Measurements from ENCODE around the gene HUNK. TPM values are rescaled to one million over a fixed set of nuclear protein-coding genes. Genes with fewer than 3 reads are reported as not detected.
A peak's percentile ranks its signal among the peaks of the same experiment; 100 is the strongest.

The HUNK gene
- total and polyA plus RNA-seq, 2 experiments from 2014 or later: 1.6 to 5.1 TPM

- DNase-seq (ENCODE audit: low spot score) (no peak), ATAC-seq (peak; percentile 9; the same call in 2 of the 3 replicates)
- peaks cover 9% of the 10 kb centered on the region; the same call in 2 of the 3 replicates for H3K36me3 Mint-ChIP-seq (ENCODE audit: low read depth)
- H3K4me1 Mint-ChIP-seq: peaks cover 79% of the 10 kb centered on the region
- Histone ChIP-seq H3K9me2 (ENCODE audit: insufficient read depth) (peaks cover 4% of the 10 kb centered on the region; the same call in 1 of the 2 replicates), H3K27me3 (ENCODE audit: insufficient read depth) (no peaks in the 10 kb centered on the region), H3K4me3 (peak overlapping the region; percentile 34; the same call in 1 of the 2 replicates), H3K4me2 (peak overlapping the region; percentile 50), H3K4me1 (ENCODE audit: insufficient read depth) (peaks cover 60% of the 10 kb centered on the region), H3K36me3 (ENCODE audit: insufficient read depth) (no peaks in the 10 kb centered on the region), H2AFZ (no peak overlapping the region), H3K27ac (ENCODE audit: low read depth) (peak overlapping the region; percentile 90; the same call in 1 of the 2 replicates), H3K79me2 (replicated peaks; ENCODE audit: insufficient read depth) (peaks cover 5% of the 10 kb centered on the region; the same call in 1 of the 2 replicates), H3F3A (replicated peaks; ENCODE audit: low read depth) (peaks cover 10% of the 10 kb centered on the region), H4K20me1 (replicated peaks; ENCODE audit: insufficient read depth) (no peaks in the 10 kb centered on the region)
- no peak for TF ChIP-seq CTCF (conservative IDR thresholded peaks at IDR 0.05; ENCODE audit: low read depth in 2 of 2)
- no peak for TF ChIP-seq EZH2 (IDR thresholded peaks at IDR 0.05; ENCODE audit: low read depth, unreplicated experiment)
- TF ChIP-seq STAT1 (IDR thresholded peaks at IDR 0.05; ENCODE audit: unreplicated experiment): no peak
- TF ChIP-seq ZNF331 (CRISPR knock-in tag; IDR thresholded peaks at IDR 0.05; ENCODE audit: low read depth): no peak
- no peak for TF ChIP-seq EZH2phosphoT487 (IDR thresholded peaks at IDR 0.05; ENCODE audit: unreplicated experiment)
- TF ChIP-seq REST (IDR thresholded peaks at IDR 0.05; ENCODE audit: unreplicated experiment): no peak
- no peak for TF ChIP-seq ZNF462 (CRISPR knock-in tag; IDR thresholded peaks at IDR 0.05)
- no peak for TF ChIP-seq CREB1 (CRISPR knock-in tag; IDR thresholded peaks at IDR 0.05; ENCODE audit: low read depth)
- no peak for TF ChIP-seq JUNB (IDR thresholded peaks at IDR 0.05; ENCODE audit: unreplicated experiment)
- TF ChIP-seq ZNF114 (CRISPR knock-in tag; IDR thresholded peaks at IDR 0.05): no peak
- no peak for TF ChIP-seq POLR2AphosphoS5 (IDR thresholded peaks at IDR 0.05; ENCODE audit: low read depth)
- no peak for TF ChIP-seq ETS1 (IDR thresholded peaks at IDR 0.05)
- TF ChIP-seq NANOG (IDR thresholded peaks at IDR 0.05; ENCODE audit: borderline replicate concordance): no peak
- H3K27me3 Mint-ChIP-seq (ENCODE audit: insufficient read depth, low read depth, poor library complexity): peaks cover 21% of the 10 kb centered on the region
- peaks cover 4% of the 10 kb centered on the region; the same call in 1 of the 3 replicates for H3K9me3 Mint-ChIP-seq
- H3K4me3 Mint-ChIP-seq: peak overlapping the region; percentile 39
- H3K27ac Mint-ChIP-seq: no peak overlapping the region
These were observed 37.3 kb downstream of the HUNK start for GRCh38 chr21:31910074-31910470.
